OCI-LY3 (cell line): Measurements from ENCODE around the gene ASIC4.

Experiments used
- H2AFZ ChIP-seq: fragments of 200-600, 300-600 bp; shearing (Covaris generic); 2 replicates; pipeline ENCODE4 v1.6.0; 2014; ENCODE audit warnings: antibody characterized with exemption, low read depth, low read length
- H3K27ac ChIP-seq: fragments of 200-600, 300-600 bp; sonication (generic); 2 replicates; pipeline ENCODE4 v1.5.1; 2014; ENCODE audit warnings: mild to moderate bottlenecking, low read length, moderate library complexity, mixed read lengths
- H3K27me3 ChIP-seq: fragments of 200-600, 300-600 bp; sonication (generic); 2 replicates; pipeline ENCODE4 v1.6.1; 2014; ENCODE audit warnings: low read depth, low read length, mixed read lengths
- H3K36me3 ChIP-seq: fragments of 200-600, 300-600 bp; sonication (generic); replicated peaks from 2 replicates; pipeline ENCODE3; 2014; ENCODE audit warnings: low read depth, low read length, mixed read lengths
- H3K4me1 ChIP-seq: fragments of 300-600, 200-600 bp; sonication (generic); 2 replicates; pipeline ENCODE4 v1.6.1; 2014; ENCODE audit warnings: low read length, mixed read lengths
- H3K4me2 ChIP-seq: fragments of 200-600, 300-600 bp; sonication (generic); 2 replicates; pipeline ENCODE4 v1.6.1; 2014; ENCODE audit warnings: low read length, mixed read lengths
- H3K4me3 ChIP-seq: fragments of 300-600, 200-600 bp; sonication (generic); 2 replicates; pipeline ENCODE4 v1.5.1; 2014; ENCODE audit warnings: antibody characterized with exemption, mild to moderate bottlenecking, low read length, moderate library complexity
- H3K79me2 ChIP-seq: fragments of 300-600, 200-600 bp; shearing (Covaris generic); 2 replicates; pipeline ENCODE4 v1.6.1; 2014; ENCODE audit warnings: mild to moderate bottlenecking, low read length, mixed read lengths
- H3K9ac ChIP-seq: fragments of 300-600, 200-600 bp; shearing (Covaris generic); 2 replicates; pipeline ENCODE4 v1.6.0; 2014; ENCODE audit warnings: mild to moderate bottlenecking, low read length, moderate library complexity
- H3K9me3 ChIP-seq: fragments of 200-600, 300-600 bp; shearing (Covaris generic); 2 replicates; pipeline ENCODE4 v1.6.1; 2014; ENCODE audit warnings: low read length, mixed read lengths; ENCODE audit not compliant: insufficient read depth
- H4K20me1 ChIP-seq: fragments of 200-600, 300-600 bp; sonication (generic); 2 replicates; pipeline ENCODE4 v1.6.1; 2016; ENCODE audit warnings: low read length, mixed read lengths; ENCODE audit not compliant: insufficient read depth
- EZH2phosphoT487 ChIP-seq: fragments of 200-600 bp; shearing (Covaris generic); IDR thresholded peaks from 2 replicates; pipeline ENCODE4 v1.6.1; 2018; ENCODE audit warnings: antibody characterized with exemption, mixed run types, low read depth
- TF ChIP-seq, protein P1 (sequence below): fragments of 200-600, 300-600 bp; sonication (generic); IDR thresholded peaks from 2 replicates; pipeline ENCODE4 v1.5.1; 2014; ENCODE audit warnings: antibody characterized with exemption, low read length, low read depth

Gene ASIC4

GRCh38 chr2:219509780-219510511 lies 4.3 kb upstream of the ASIC4 start:
- no peaks in the 10 kb centered on the region for H3K79me2 ChIP-seq
- H4K20me1 ChIP-seq = no peaks in the 10 kb centered on the region
- no peak overlapping the region for H3K27ac ChIP-seq
- peak overlapping the region; percentile 38; the same call in 1 of the 2 replicates for H3K4me3 ChIP-seq
- TF ChIP-seq, protein P1, sequence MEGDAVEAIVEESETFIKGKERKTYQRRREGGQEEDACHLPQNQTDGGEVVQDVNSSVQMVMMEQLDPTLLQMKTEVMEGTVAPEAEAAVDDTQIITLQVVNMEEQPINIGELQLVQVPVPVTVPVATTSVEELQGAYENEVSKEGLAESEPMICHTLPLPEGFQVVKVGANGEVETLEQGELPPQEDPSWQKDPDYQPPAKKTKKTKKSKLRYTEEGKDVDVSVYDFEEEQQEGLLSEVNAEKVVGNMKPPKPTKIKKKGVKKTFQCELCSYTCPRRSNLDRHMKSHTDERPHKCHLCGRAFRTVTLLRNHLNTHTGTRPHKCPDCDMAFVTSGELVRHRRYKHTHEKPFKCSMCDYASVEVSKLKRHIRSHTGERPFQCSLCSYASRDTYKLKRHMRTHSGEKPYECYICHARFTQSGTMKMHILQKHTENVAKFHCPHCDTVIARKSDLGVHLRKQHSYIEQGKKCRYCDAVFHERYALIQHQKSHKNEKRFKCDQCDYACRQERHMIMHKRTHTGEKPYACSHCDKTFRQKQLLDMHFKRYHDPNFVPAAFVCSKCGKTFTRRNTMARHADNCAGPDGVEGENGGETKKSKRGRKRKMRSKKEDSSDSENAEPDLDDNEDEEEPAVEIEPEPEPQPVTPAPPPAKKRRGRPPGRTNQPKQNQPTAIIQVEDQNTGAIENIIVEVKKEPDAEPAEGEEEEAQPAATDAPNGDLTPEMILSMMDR = peak; percentile 45
- no peak for TF ChIP-seq EZH2phosphoT487
- H3K9ac ChIP-seq = no peak overlapping the region
- 0 out of 2 replicates have a peak, but pooled peaks cover 5% of the 10 kb centered on the region for H3K4me1 ChIP-seq
- peaks cover 21% of the 10 kb centered on the region for H3K27me3 ChIP-seq
- H2AFZ ChIP-seq = no peak overlapping the region
- H3K36me3 ChIP-seq = no peaks in the 10 kb centered on the region
- H3K4me2 ChIP-seq = peak overlapping the region; percentile 52
- no peaks in the 10 kb centered on the region for H3K9me3 ChIP-seq

DNA sequence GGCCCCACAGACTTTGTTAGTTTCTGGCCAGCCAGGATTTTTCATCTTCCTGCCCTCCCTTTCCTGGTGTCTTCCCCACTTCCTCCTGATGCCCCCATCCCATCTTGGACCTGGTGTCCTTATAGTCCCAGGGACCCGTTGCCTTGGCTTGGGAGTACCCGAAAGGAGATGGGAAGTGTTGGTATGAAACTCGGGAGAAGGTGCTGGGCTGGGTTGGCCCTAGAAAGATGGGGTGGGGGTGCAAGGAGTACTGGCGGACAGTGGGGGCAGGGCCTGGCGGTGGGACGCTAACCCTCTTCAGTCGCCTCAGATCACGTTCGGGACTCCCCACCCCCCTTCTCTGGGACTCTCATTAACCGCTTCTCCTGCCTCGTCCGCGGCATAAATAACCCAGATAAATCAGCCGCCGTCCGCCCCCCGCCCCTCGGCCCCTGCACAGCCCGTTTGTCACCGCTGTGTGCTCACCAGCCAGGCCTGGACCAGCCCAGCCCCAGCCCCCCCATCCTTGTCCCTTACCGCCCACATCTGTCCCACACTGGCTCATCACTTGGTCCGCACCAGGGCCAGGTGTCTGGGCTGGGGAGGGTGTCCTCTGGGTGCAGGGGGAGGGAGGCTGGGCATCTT lies 3.7 kb upstream of the ASIC4 start:
- H3K36me3 ChIP-seq = no peaks in the 10 kb centered on the region
- no peak for TF ChIP-seq EZH2phosphoT487
- TF ChIP-seq, protein P1 = no peak
- H3K27ac ChIP-seq = no peak overlapping the region
- no peak overlapping the region for H3K4me3 ChIP-seq
- no peak overlapping the region for H2AFZ ChIP-seq
- H3K27me3 ChIP-seq = peaks cover 21% of the 10 kb centered on the region
- no peaks in the 10 kb centered on the region for H3K9me3 ChIP-seq
- no peaks in the 10 kb centered on the region for H4K20me1 ChIP-seq
- H3K4me2 ChIP-seq = no peak overlapping the region
- no peaks in the 10 kb centered on the region for H3K79me2 ChIP-seq
- 0 out of 2 replicates have a peak, but pooled peaks cover 5% of the 10 kb centered on the region for H3K4me1 ChIP-seq
- H3K9ac ChIP-seq = no peak overlapping the region

DNA sequence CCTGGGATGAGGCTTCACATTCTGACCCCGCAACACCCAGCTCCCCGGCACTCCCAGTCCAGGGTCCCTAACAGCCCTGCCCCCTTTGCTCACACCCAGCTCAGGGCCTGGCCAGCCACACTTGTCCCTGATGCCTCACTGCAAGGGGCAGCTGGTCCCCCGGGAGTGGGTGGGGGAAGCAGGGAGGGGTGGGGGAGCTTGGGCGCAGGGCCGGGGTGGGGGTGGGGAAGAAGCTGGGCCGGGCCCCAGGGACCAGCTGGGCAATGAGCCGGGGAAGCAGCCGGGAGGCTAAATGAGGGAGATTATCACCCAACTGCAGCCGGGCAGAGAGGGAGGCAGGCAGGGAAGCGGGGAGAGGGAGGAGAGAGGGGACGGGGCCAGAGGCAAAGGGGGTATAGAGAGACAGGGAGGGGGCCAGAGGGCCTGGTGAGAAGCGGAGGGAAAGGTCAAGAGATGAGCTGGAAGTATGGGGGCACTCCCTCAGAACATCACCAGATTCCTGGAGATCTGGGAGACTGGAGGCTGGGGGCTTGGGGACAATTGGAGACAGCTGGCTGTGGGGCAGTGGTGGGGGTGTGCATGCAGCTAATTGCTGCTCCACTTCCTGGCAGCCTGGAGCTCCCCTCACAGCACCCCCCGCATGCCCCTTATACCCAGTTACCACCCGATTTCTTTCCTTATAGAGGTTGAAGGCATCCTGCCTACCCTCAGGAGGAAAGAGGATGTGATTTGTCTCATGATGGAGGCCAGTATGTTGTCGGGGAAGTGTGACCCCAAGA lies 2.5 kb upstream of the ASIC4 start:
- H2AFZ ChIP-seq = no peak overlapping the region
- H3K9ac ChIP-seq = no peak overlapping the region
- no peaks in the 10 kb centered on the region for H4K20me1 ChIP-seq
- no peak overlapping the region for H3K4me2 ChIP-seq
- H3K36me3 ChIP-seq = no peaks in the 10 kb centered on the region
- peaks cover 21% of the 10 kb centered on the region for H3K27me3 ChIP-seq
- no peak overlapping the region for H3K27ac ChIP-seq
- no peaks in the 10 kb centered on the region for H3K9me3 ChIP-seq
- H3K4me1 ChIP-seq = 0 out of 2 replicates have a peak, but pooled peaks cover 5% of the 10 kb centered on the region
- H3K4me3 ChIP-seq = no peak overlapping the region
- H3K79me2 ChIP-seq = no peaks in the 10 kb centered on the region
- TF ChIP-seq, protein P1 = no peak
- no peak for TF ChIP-seq EZH2phosphoT487
